Gastroesophageal sphincter (tissue), 3 donors: ENCODE data around the gene OAS2.

Experiments
- EP300 ChIP-seq: sonication (generic); formaldehyde crosslinking; IDR thresholded peaks from one replicate; pipeline ENCODE4 v1.6.1; 2017; ENCODE audit warnings: antibody characterized with exemption, mild to moderate bottlenecking
- POLR2AphosphoS5 ChIP-seq: sonication (generic); formaldehyde crosslinking; IDR thresholded peaks from one replicate; pipeline ENCODE4 v1.6.1; 2017; ENCODE audit warnings: antibody characterized with exemption
- TF ChIP-seq, protein P1 (sequence below), 4 experiments: fragments of 200-600 bp in 2 of 4; fragments of 450-650 bp in 2 of 4; sonication (generic) in 1 of 4; IDR thresholded peaks; one replicate each; pipeline ENCODE4 v1.5.1; 2017 to 2019; ENCODE audit warnings: antibody characterized with exemption in 4 of 4, mild to moderate bottlenecking in 2 of 4, moderate library complexity in 2 of 4

GRCh38 chr12:112992541-112993398, 14.5 kb downstream of the OAS2 start:
- no peak for TF ChIP-seq POLR2AphosphoS5
- TF ChIP-seq, protein P1, sequence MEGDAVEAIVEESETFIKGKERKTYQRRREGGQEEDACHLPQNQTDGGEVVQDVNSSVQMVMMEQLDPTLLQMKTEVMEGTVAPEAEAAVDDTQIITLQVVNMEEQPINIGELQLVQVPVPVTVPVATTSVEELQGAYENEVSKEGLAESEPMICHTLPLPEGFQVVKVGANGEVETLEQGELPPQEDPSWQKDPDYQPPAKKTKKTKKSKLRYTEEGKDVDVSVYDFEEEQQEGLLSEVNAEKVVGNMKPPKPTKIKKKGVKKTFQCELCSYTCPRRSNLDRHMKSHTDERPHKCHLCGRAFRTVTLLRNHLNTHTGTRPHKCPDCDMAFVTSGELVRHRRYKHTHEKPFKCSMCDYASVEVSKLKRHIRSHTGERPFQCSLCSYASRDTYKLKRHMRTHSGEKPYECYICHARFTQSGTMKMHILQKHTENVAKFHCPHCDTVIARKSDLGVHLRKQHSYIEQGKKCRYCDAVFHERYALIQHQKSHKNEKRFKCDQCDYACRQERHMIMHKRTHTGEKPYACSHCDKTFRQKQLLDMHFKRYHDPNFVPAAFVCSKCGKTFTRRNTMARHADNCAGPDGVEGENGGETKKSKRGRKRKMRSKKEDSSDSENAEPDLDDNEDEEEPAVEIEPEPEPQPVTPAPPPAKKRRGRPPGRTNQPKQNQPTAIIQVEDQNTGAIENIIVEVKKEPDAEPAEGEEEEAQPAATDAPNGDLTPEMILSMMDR (IDR thresholded peaks at IDR 0.05), result peak; percentile 54 to 86 (median 72)
- no peak for TF ChIP-seq EP300
